ENCODE measurements around the gene DPPA5.

DNA sequence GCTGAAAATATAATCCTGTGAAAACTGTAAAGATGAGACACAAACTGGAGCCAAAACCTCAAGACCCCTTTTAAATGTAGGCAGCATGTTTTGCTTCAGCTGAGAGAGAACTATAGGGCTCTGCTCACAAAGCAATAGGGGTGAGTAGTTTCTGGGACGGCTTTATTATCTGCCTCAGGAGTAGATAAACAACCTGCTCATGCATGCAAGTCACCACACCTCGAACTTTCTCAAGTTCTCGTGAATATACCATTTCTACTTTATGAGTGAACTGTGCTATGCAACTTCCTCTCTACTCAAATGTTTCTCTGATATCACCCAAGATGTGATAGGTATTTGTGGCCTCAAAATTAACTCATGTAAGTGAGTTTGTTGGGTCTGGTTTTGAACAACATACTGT lies 23.1 kb upstream of the DPPA5 start:
- TF ChIP-seq, protein P1, sequence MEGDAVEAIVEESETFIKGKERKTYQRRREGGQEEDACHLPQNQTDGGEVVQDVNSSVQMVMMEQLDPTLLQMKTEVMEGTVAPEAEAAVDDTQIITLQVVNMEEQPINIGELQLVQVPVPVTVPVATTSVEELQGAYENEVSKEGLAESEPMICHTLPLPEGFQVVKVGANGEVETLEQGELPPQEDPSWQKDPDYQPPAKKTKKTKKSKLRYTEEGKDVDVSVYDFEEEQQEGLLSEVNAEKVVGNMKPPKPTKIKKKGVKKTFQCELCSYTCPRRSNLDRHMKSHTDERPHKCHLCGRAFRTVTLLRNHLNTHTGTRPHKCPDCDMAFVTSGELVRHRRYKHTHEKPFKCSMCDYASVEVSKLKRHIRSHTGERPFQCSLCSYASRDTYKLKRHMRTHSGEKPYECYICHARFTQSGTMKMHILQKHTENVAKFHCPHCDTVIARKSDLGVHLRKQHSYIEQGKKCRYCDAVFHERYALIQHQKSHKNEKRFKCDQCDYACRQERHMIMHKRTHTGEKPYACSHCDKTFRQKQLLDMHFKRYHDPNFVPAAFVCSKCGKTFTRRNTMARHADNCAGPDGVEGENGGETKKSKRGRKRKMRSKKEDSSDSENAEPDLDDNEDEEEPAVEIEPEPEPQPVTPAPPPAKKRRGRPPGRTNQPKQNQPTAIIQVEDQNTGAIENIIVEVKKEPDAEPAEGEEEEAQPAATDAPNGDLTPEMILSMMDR (IDR thresholded peaks at IDR 0.05) = no peak
- no peak for TF ChIP-seq EZH2 (IDR thresholded peaks at IDR 0.05; ENCODE audit: borderline replicate concordance, insufficient read depth, low read depth, low read length, poor library complexity, severe bottlenecking)

All from B cell (primary cell).